ENCODE measurements around the gene NOL3.
A peak's percentile ranks its signal among the peaks of the same experiment; 100 is the strongest.
"Not testable (repeated sequence)": the region's sequence is repeated elsewhere in the genome, so short reads cannot be mapped to it uniquely, and the experiment has no call there.

NOL3 gene

GRCh38 chr16:67170168-67170948, at the start of gene NOL3:
TSS of gene NOL3 (plus strand) at chr16:67170538.
- peak; percentile 79 for DNase-seq

DNA sequence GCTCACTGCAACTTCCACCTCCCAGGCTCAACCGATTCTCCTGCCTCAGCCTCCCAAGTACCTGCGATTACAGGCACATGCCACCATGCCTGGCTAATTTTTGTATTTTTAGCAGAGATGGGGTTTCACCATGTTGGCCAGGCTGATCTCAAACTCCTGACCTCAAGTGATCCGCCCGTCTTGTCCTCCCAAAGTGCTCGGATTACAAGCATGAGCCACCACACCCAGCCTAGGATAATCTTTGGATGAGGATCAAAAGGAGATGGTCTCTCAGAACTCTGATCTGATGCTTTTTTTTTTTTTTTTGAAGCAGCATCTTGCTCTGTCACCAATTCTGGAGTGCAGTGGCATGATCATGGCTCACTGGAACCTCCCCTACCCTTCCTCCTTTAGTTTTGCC, 47.5 kb upstream of the NOL3 start:
- DNase-seq, result not testable (repeated sequence)

- no peak for DNase-seq
Observed at GRCh38 chr16:67128417-67128816, 41.9 kb upstream of the NOL3 start.

DNA sequence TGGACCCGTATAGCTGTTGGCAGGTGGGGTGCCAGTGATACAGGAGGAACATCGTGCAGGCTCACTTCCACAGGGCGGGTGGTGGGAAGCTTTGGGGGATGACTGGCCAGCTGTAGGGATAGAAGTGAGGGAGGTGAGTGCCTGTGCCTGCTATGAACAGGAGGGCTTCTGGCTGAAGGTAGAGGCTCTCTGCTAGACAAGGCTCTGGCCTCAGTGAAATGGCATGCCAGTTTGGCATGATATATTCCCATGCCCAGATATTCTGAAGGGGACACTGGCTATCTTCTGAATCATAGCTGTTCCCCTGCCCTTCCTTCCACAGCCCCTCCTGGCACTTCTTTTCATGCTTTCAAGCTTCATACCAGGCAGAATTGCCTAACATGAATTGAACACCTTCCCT, 41.5 kb upstream of the NOL3 start:
- no peak for DNase-seq

DNA sequence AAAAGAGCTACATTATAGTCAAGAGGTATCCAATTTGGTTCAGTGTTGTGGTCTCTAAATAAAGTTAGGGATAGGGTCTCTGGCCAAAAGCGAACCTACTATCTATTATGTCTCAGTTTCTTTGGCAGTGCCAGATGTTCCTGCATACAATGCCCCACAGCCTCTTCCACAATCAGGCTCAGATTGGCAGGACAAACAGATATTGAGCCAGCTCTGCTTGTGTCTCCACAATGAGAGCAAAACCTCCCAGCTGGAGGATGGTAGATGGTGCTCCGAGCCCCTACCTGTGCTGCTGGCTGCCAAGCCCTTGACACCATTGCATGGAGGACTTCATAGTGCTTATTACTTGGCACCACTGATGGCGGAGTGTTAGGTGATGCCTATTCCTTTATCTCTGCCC, 40.9 kb upstream of the NOL3 start:
- no peak for DNase-seq

DNA sequence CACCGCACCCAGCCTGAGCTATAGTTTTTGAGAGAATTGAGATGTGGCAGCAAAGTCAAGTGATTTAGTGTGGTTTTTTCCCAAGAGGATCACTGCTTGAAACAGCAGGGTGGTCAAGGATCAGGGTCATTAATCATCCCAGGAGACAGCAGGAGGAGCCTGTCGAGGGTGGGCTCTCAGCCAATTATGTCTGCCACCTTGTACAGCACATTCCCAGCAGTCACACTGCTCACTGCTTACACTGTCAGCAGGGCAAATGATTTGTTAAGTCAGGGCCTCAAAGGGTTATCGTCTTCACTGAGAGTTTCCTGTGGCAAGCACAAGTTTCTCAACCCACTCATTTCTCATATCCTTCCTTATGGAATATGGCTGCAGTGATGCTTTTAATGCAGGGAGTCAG, 32.7 kb upstream of the NOL3 start:
- DNase-seq, result no peak

DNA sequence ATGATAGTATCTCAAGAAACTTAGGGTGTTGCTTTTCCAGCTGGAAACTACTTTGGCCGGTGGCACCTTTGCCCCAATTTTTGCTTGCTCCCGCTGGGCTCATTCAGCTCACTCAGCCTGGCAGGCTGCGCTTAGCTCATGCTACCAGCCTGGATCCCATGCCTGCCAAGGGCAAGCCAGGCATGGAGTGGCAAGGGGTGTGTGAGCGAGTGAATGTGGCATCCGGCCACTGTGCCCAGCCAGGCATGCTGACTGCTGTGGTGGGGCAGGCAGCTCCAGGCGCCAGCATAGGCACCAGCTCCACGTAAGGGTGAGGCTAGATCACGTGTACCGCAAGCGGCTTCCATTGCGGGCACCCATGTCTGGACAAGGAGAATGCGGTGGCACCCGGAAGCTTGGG, 28.9 kb upstream of the NOL3 start:
- DNase-seq, result no peak

- DNase-seq, result no peak
Observed at GRCh38 chr16:67142342-67142741, 28.0 kb upstream of the NOL3 start.

DNA sequence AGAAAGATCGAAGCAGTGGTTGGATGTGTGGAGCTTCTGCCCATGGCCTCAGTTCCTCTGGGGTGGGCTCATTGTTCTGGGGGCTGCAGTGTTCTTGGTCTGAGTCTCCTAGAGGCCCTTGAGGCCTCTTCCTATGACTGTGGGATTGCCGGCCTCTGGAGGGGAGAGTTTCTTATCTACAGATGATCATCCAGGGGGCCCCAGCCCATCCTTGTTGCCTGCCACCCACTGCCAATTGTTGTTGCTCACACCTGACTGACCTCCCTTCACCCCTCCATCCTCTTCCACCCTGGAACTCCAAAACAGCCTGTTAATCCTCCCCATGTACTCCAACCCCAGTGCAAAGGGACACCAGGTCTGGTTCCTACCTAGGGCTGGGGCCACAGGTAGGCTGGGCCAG, 25.4 kb upstream of the NOL3 start:
- DNase-seq, result no peak

GRCh38 chr16:67145746-67146145, 24.6 kb upstream of the NOL3 start:
- no peak for DNase-seq

DNA sequence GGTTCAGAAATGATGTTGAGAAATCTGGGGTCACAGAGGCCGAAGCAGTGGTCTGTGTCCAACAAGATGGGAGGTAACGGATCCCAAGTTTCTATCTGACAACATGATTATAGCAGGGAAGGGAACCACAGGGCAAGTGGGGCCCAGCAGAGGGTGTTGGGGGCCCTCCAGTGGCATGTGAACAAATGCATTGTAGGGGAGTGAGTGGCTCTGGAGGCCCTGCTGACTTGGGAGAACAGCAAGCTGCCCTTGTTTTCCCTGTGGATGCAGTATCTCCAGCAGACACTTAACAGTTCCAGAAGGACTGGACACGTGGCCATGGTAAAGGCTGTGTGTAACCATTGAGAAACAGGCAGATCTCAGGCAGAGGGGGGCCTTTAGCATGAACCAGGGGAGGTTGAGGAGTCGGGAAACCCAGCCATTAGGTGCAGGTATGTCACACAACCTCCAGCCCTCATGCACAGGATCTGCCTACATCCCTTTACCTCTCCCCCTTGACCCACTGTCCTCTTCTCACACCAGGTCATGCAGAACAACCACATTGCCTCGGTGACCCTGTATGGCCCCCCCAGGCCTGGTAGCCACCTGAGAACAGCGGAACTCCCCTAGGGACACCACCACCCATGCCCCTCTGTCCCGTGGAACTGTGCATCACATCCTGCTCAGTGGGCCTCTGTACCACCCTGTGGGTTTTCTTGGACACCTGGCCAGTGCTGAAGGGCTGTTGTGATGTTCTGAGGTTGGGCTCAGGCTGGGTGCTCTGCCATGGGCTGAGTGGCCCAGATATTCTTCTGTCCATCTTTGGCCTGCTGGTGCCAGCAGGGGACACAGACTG, 23.6 kb upstream of the NOL3 start:
- DNase-seq, result no peak

DNA sequence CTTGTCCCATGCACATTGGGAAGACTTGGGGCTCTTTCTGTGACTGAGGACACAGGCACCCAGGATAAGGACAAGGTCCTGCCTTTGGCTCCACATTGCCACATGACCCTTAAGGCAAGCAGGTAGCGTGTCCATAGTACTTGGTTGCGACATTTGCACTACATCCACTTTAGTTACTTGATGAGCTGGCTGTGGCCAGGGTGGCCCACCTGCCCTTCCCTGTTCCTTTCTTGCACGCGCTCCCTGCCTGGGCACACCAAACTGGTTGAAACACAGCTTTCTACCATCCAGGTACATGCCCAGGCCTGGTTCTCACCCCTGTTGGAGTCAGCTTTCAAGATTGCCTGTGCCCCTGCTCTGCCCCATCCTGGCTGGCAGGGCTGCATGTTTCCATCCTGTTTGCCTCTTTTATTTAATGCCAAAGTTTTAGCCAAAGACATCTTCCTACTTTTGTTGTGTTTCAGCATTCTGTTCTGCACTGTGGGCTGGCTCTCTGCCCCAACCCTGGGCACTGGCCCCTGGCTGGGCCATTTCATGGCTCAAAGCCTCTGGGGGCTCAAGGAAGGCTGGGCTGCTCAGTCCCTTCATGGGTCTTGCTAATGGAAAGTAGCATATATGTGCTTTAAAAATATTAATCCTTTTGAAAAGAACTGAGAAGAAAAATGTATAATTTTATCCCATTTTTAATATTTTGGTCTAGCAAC, 22.7 kb upstream of the NOL3 start:
- no peak for DNase-seq

GRCh38 chr16:67148221-67148620, 22.1 kb upstream of the NOL3 start:
- DNase-seq, result no peak

- no peak for DNase-seq
Observed at GRCh38 chr16:67148656-67149275, 21.6 kb upstream of the NOL3 start.

DNA sequence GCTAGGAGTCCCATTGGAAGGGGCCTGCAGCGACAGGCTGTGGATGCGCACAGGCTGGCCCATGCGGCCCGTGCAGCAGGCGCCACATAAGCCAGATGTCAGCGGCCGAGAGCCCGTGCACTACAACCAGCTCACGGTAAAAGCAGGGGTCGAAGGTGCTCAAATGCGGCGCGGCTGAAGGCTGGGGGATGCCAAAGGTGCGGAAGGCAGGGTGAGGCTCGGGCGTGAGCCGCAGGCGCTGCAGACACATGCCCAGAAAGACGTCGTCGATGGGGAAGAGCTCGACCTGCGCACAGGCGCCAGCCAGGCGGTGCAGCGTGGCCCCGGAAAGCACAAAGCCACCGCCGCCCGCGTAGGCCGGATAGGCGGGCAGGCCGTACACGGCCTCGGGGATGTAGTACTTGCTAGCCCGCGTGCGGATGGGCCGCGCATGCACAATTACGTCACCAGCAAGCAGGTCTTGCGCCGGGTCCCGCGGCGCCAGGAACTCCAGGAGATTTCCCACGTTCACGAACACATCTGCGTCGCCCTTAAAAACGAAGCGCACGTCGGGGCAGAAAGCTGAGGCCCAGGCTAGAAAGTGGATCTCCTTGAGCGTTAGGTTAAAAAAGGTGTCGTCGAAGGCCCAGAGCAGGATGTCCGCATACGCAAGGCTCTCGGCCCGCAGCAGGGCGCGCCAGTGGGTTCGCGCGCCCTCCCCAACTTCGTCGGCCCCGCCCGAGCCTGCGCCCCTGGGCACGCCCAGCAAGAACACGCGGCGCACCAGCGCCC, 20.9 kb upstream of the NOL3 start:
- DNase-seq, result no peak

- DNase-seq, result peak; percentile 77
Observed at GRCh38 chr16:67150047-67150832, 20.1 kb upstream of the NOL3 start.

GRCh38 chr16:67150833-67151396, 19.4 kb upstream of the NOL3 start, which contains the start of gene B3GNT9:
TSS of gene B3GNT9 (minus strand) at chr16:67150998. CDS start at chr16:67150485, 513 bp downstream.
- DNase-seq, result peak; percentile 85

GRCh38 chr16:67151431-67152097, 18.8 kb upstream of the NOL3 start:
- no peak for DNase-seq

DNA sequence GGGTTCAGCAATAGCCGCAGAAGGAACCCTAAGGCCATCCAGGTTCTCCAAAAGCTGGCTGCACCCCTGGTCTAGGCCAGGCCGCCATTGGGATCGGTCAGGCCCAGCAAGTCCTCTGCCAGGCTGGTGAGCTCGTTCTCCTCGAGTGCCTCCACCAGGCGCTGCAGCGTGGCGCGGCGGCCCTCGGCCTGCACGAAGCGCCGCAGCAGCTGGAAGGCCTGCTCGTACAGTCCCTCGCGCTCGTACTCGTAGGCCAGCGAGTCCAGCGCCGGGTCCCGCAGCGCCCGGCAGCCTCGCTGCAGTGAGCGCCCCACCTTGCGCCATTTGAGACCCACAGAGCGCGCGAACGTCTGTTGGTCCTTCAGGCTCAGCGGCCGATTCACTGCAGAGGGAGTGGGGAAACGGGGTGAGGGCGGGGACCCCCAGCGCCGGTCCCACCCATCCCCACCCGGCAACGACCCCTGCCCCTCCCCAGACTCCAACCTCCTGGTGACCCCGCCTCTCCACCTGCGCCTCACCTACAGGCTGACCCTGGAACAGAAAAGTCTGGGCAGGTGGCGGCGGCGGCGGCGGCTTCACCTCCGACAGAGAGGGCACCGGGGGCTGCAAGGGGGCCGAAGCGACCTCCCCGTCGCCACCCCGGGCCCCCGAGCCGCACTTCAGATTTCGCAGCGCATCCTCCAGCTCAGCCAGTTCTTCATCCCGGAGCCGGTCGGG, 15.6 kb upstream of the NOL3 start:
- peak; percentile 48 for DNase-seq
